GM12878 (cell line): ENCODE measurements around the gene FAR2.

Experiments used
- BCL11A ChIP-seq: IDR thresholded peaks from 2 replicates; pipeline ENCODE4 v1.6.1; 2011; ENCODE audit warnings: low read depth, low read length
- BRCA1 ChIP-seq: IDR thresholded peaks from 2 replicates; pipeline ENCODE4 v1.6.1; 2011; ENCODE audit warnings: low read depth, low read length, improper control_type of control experiment
- CEBPB ChIP-seq, 2 experiments: fragments of 150-350 bp in 1 of 2; IDR thresholded peaks; 2 replicates each; pipeline ENCODE4 v1.6.1; 2012 to 2014; ENCODE audit warnings: low read depth in 2 of 2, low read length in 2 of 2, borderline replicate concordance in 1 of 2, inconsistent platforms in 1 of 2
- CTCF ChIP-seq, 3 experiments: IDR thresholded peaks in 2 of 3; conservative IDR thresholded peaks in 1 of 3; 2 replicates each; pipeline ENCODE4 v1.5.1; 2011; ENCODE audit warnings: low read depth in 3 of 3, low read length in 3 of 3, mild to moderate bottlenecking in 3 of 3, control low read depth in 2 of 3, moderate library complexity in 2 of 3, inconsistent platforms in 1 of 3, mixed read lengths in 1 of 3; ENCODE audit not compliant: control insufficient read depth in 2 of 3, insufficient read depth in 1 of 3; ENCODE audit errors: extremely low read depth in 1 of 3
- E4F1 ChIP-seq: fragments of 450-650 bp; IDR thresholded peaks from 2 replicates; pipeline ENCODE4 v1.6.1; 2018; ENCODE audit warnings: borderline replicate concordance, mild to moderate bottlenecking; ENCODE audit not compliant: partially characterized antibody
- EED ChIP-seq: sonication (generic); IDR thresholded peaks from 2 replicates; pipeline ENCODE4 v1.6.1; 2016; ENCODE audit warnings: antibody characterized with exemption, low read depth
- MTA2 ChIP-seq: fragments of 450-650 bp; IDR thresholded peaks from 2 replicates; pipeline ENCODE4 v1.6.1; 2016; ENCODE audit warnings: low read depth, mild to moderate bottlenecking, moderate library complexity
- MYC ChIP-seq: IDR thresholded peaks from 2 replicates; pipeline ENCODE4 v1.6.1; 2011; ENCODE audit warnings: mild to moderate bottlenecking, low read length, moderate library complexity, inconsistent platforms; ENCODE audit not compliant: insufficient read depth, insufficient replicate concordance, insufficient read length, severe bottlenecking
- POLR2A ChIP-seq: IDR thresholded peaks from 2 replicates; pipeline ENCODE4 v1.6.1; 2011; ENCODE audit warnings: low read depth, mild to moderate bottlenecking, low read length
- RCOR1 ChIP-seq: conservative IDR thresholded peaks from 2 replicates; pipeline ENCODE4 v1.6.1; 2012; ENCODE audit warnings: low read depth, low read length, improper control_type of control experiment
- SP1 ChIP-seq: IDR thresholded peaks from one replicate; pipeline ENCODE4 v1.6.1; 2011; ENCODE audit warnings: low read depth, low read length
- SRF ChIP-seq, 2 experiments: IDR thresholded peaks; 2 replicates each; pipeline ENCODE4 v1.6.1; 2011; ENCODE audit warnings: low read depth in 2 of 2, low read length in 2 of 2, mild to moderate bottlenecking in 1 of 2, moderate library complexity in 1 of 2
- ZNF687 ChIP-seq: fragments of 450-650 bp; IDR thresholded peaks from 2 replicates; pipeline ENCODE4 v1.6.1; 2017; ENCODE audit warnings: mild to moderate bottlenecking, moderate library complexity

GRCh38 chr12:29132316-29132715 lies 16.8 kb upstream of the FAR2 start:
- no peak for TF ChIP-seq MTA2
- TF ChIP-seq MYC: no peak
- no peak for TF ChIP-seq SP1
- TF ChIP-seq ZNF687: no peak
- TF ChIP-seq CEBPB (IDR thresholded peaks at IDR 0.05; ENCODE audit: borderline replicate concordance in 1 of 2, low read depth in 2 of 2, low read length in 2 of 2): no peak
- no peak for TF ChIP-seq POLR2A
- no peak for TF ChIP-seq BCL11A
- TF ChIP-seq BRCA1: no peak
- no peak for TF ChIP-seq SRF (IDR thresholded peaks at IDR 0.05; ENCODE audit: low read depth in 2 of 2, low read length in 2 of 2)
- TF ChIP-seq EED: no peak
- no peak for TF ChIP-seq CTCF (IDR thresholded peaks at IDR 0.05 in 2 of 3, conservative IDR thresholded peaks at IDR 0.05 in 1 of 3; ENCODE audit: control insufficient read depth in 2 of 3, extremely low read depth in 1 of 3, insufficient read depth in 1 of 3, low read depth in 3 of 3, low read length in 3 of 3)
- TF ChIP-seq RCOR1: no peak
- TF ChIP-seq E4F1: no peak
